Peyer's patch (tissue), 4 donors: ENCODE data around the gene KRT13. TPM values are rescaled to one million over a fixed set of nuclear protein-coding genes. Genes with fewer than 3 reads are reported as not detected.

Source experiments
- DNase-seq, 3 donors: peaks; one replicate each; pipeline ENCODE4 v3.0.0-alpha.2; 2017 to 2019
- H3K27ac ChIP-seq, 4 donors: fragments of 200-600 bp; sonication (generic); one replicate each; pipeline ENCODE4 v1.5.1; 2016 to 2019
- H3K27me3 ChIP-seq, 2 donors: fragments of 200-600 bp; sonication (generic); one replicate each; pipeline ENCODE4 v1.5.1; 2019
- H3K36me3 ChIP-seq, 3 donors: fragments of 200-600 bp; sonication (generic); one replicate each; pipeline ENCODE4 v1.5.1; 2016 to 2019
- H3K4me1 ChIP-seq, 4 donors: fragments of 200-600 bp; sonication (generic); one replicate each; pipeline ENCODE4 v1.5.1; 2016 to 2019
- H3K4me3 ChIP-seq, 4 donors: fragments of 200-600 bp; sonication (generic); 1 replicate in 3 of 4; 2 replicates in 1 of 4; pipeline ENCODE4 v1.5.1; 2016 to 2019; ENCODE audit warnings: mild to moderate bottlenecking in 1 of 4
- H3K9me3 ChIP-seq, 4 donors: fragments of 200-600 bp; sonication (generic); one replicate each; pipeline ENCODE4 v1.5.1; 2016 to 2019; ENCODE audit warnings: mild to moderate bottlenecking in 1 of 4
- CTCF ChIP-seq, 6 experiments: fragments of 450-650 bp in 4 of 6; fragments of 200-600 bp in 2 of 6; sonication (generic) in 1 of 6; IDR thresholded peaks; one replicate each; pipeline ENCODE4 v1.5.1; 2017 to 2019; ENCODE audit warnings: antibody characterized with exemption in 6 of 6, mild to moderate bottlenecking in 3 of 6, moderate library complexity in 1 of 6
- POLR2A ChIP-seq, 2 donors: fragments of 450-650 bp; IDR thresholded peaks; one replicate each; pipeline ENCODE4 v1.5.1; 2017; ENCODE audit warnings: antibody characterized with exemption in 2 of 2, mild to moderate bottlenecking in 2 of 2, moderate library complexity in 2 of 2
- small RNA-seq, 2 donors: library from RNA; depleted of rRNA; stranded (forward); fragments of <200 nt; gene quantifications; one replicate each; pipeline ENCODE3, GENCODE V24; 2016
- total RNA-seq, 4 donors: library from RNA; depleted of rRNA; stranded (reverse); fragments of >200 nt; gene quantifications; one replicate each; pipeline ENCODE4 v1.1.0, GENCODE V29; 2016

The KRT13 gene
- total RNA-seq, 4 donors from 2014 or later: 2.5 TPM; not detected in 3

- Histone ChIP-seq H3K4me1 (no peaks in the 10 kb centered on the region), H3K27me3 (no peaks in the 10 kb centered on the region), H3K4me3 (no peak overlapping the region), H3K36me3 (no peaks in the 10 kb centered on the region), H3K27ac (no peak overlapping the region), H3K9me3 (no peaks in the 10 kb centered on the region)
- TF ChIP-seq POLR2A (IDR thresholded peaks at IDR 0.05): no peak
- no peak for TF ChIP-seq CTCF (IDR thresholded peaks at IDR 0.05)
- no peak for DNase-seq
These were observed 49.2 kb downstream of the KRT13 start for GRCh38 chr17:41456204-41456603.

GRCh38 chr17:41455236-41455635 is 50.2 kb downstream of the KRT13 start:
- H3K27me3 ChIP-seq: no peaks in the 10 kb centered on the region
- no peaks in the 10 kb centered on the region for H3K4me1 ChIP-seq
- no peak overlapping the region for H3K4me3 ChIP-seq
- DNase-seq: no peak
- H3K27ac ChIP-seq: no peak overlapping the region
- no peaks in the 10 kb centered on the region for H3K9me3 ChIP-seq
- no peaks in the 10 kb centered on the region for H3K36me3 ChIP-seq
- TF ChIP-seq POLR2A (IDR thresholded peaks at IDR 0.05) (no peak), CTCF (IDR thresholded peaks at IDR 0.05) (no peak)

- H3K27ac ChIP-seq: no peak overlapping the region
- no peaks in the 10 kb centered on the region for H3K4me1 ChIP-seq
- H3K9me3 ChIP-seq: no peaks in the 10 kb centered on the region
- TF ChIP-seq POLR2A (IDR thresholded peaks at IDR 0.05): no peak
- no peak for TF ChIP-seq CTCF (IDR thresholded peaks at IDR 0.05)
- H3K27me3 ChIP-seq: no peaks in the 10 kb centered on the region
- DNase-seq: no peak
- no peak overlapping the region for H3K4me3 ChIP-seq
- H3K36me3 ChIP-seq: no peaks in the 10 kb centered on the region
These were observed 52.3 kb downstream of the KRT13 start for GRCh38 chr17:41453066-41453465.

GRCh38 chr17:41452281-41452680 is 53.1 kb downstream of the KRT13 start:
- TF ChIP-seq CTCF (IDR thresholded peaks at IDR 0.05): no peak
- TF ChIP-seq POLR2A (IDR thresholded peaks at IDR 0.05): no peak
- Histone ChIP-seq H3K9me3 (no peaks in the 10 kb centered on the region), H3K4me3 (no peak overlapping the region), H3K4me1 (no peaks in the 10 kb centered on the region), H3K36me3 (no peaks in the 10 kb centered on the region), H3K27ac (no peak overlapping the region), H3K27me3 (no peaks in the 10 kb centered on the region)
- DNase-seq: no peak

- TF ChIP-seq CTCF (IDR thresholded peaks at IDR 0.05) (no peak), POLR2A (IDR thresholded peaks at IDR 0.05) (no peak)
- Histone ChIP-seq H3K27me3 (no peaks in the 10 kb centered on the region), H3K36me3 (no peaks in the 10 kb centered on the region), H3K27ac (no peak overlapping the region), H3K4me3 (no peak overlapping the region), H3K4me1 (no peaks in the 10 kb centered on the region), H3K9me3 (no peaks in the 10 kb centered on the region)
- no peak for DNase-seq
These were observed 54.2 kb downstream of the KRT13 start for GRCh38 chr17:41451154-41451728.

Small RNAs within 50 kb of the gene (small RNA-seq; reads per million reads assigned to genes)
- 0 to 0.06 reads per million in 2 donors for gene RNU2-32P

Other genes starting within 250 kb of the KRT13 start
- gene KRTAP9-6, start 240.2 kb downstream of the KRT13 start, total RNA-seq: not detected
- gene KRTAP9-7, start 229.9 kb downstream of the KRT13 start, total RNA-seq: not detected
- not detected for gene KRTAP29-1, start 202.8 kb downstream of the KRT13 start, total RNA-seq
- gene KRTAP16-1, start 196.3 kb downstream of the KRT13 start, total RNA-seq: not detected
- not detected for gene KRTAP17-1, start 189.9 kb downstream of the KRT13 start, total RNA-seq
- gene KRT33A, start 154.8 kb downstream of the KRT13 start, total RNA-seq: not detected
- not detected for gene KRT33B, start 135.8 kb downstream of the KRT13 start, total RNA-seq
- gene KRT34, start 123.3 kb downstream of the KRT13 start, total RNA-seq: not detected
- not detected for gene KRT31, start 108.0 kb downstream of the KRT13 start, total RNA-seq
- gene KRT37, start 81.0 kb downstream of the KRT13 start, total RNA-seq: not detected
- gene KRT38, start 64.6 kb downstream of the KRT13 start, total RNA-seq: not detected
- gene KRT32, start 38.2 kb downstream of the KRT13 start, total RNA-seq: not detected
- gene KRT35, start 24.5 kb downstream of the KRT13 start, total RNA-seq: not detected
- not detected for gene KRT36, start 15.7 kb downstream of the KRT13 start, total RNA-seq
- 10 to 100 TPM; 12.3 to 44.5 (median 28.8) TPM for gene KRT15, start 13.3 kb upstream of the KRT13 start, total RNA-seq
- gene KRT19, start 22.7 kb upstream of the KRT13 start, total RNA-seq: 1,000 to 10,000 TPM in 3 of 4 donors, 100 to 1,000 TPM in 1; 357 to 5,327 (median 3,312) TPM
- not detected for gene KRT9, start 66.4 kb upstream of the KRT13 start, total RNA-seq
- 1 to 10 TPM; 3.4 to 8.9 (median 6.3) TPM for gene KRT14, start 81.3 kb upstream of the KRT13 start, total RNA-seq
- gene KRT16, start 107.2 kb upstream of the KRT13 start, total RNA-seq: not detected
- gene KRT17, start 119.0 kb upstream of the KRT13 start, total RNA-seq: 1 to 10 TPM in 1 of 4 donors, not detected in 3; 2.7 TPM
- 100 to 1,000 TPM; 123 to 226 (median 188) TPM for gene EIF1, start 183.3 kb upstream of the KRT13 start, total RNA-seq
- not detected for gene GAST, start 206.7 kb upstream of the KRT13 start, total RNA-seq
- gene HAP1, start 229.0 kb upstream of the KRT13 start, total RNA-seq: 1 to 10 TPM in 1 of 4 donors, under 1 TPM in 1, not detected in 2; 0.94 to 5.0 TPM